22Rv1 (cell line): Measurements from ENCODE around the gene FPGS.

Source experiments
- ZFX ChIP-seq: fragments of 450-650 bp; IDR thresholded peaks from 2 replicates; pipeline ENCODE4 v1.6.1; 2017; ENCODE audit warnings: antibody characterized with exemption, borderline replicate concordance
- TF ChIP-seq, protein P1 (sequence below): fragments of 450-650 bp; IDR thresholded peaks from 2 replicates; pipeline ENCODE4 v1.5.1; 2017; ENCODE audit warnings: mild to moderate bottlenecking

DNA sequence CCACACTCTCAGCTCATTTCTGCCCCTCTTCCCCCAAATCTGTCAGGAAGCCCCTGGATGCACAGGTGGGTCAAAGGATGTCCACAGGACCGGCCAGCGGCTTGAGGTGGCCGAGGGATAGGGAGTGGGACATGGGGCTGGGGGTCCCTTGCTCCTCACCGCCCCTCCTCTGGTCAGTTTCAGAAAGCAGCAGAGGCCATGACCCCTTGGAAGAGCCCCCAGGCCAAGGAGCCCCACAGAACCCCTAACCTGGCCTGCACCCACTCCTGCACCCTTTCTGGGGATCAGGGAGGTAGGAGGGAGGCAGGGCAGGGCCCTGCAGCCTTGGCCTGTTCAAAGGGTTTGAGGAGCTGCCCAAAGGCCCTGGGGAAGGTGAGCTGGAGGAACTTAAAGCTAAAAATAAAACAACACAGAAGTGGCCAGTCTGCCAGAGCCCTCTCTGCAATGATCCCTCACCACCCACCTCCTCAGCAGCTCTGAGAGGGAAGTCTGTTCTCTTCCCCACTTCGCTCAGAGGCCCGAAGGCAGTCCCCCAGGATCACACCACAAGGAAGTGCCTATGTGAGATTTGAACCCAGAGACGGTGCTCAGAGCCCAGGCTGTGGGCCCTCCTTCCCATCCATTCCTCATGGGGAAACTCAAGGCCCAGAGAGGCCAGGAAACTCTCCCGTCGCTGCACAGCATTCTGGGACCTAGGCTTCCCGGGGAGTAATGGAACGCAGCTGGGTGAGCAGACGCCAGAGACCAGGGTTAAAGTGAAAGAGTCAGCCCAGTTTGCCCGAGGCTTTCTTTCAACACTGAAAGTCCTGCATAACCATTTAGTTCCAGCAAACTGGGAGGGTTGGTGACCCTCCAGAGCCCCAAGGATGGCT is 50.9 kb downstream of the FPGS start:
- TF ChIP-seq, protein P1, sequence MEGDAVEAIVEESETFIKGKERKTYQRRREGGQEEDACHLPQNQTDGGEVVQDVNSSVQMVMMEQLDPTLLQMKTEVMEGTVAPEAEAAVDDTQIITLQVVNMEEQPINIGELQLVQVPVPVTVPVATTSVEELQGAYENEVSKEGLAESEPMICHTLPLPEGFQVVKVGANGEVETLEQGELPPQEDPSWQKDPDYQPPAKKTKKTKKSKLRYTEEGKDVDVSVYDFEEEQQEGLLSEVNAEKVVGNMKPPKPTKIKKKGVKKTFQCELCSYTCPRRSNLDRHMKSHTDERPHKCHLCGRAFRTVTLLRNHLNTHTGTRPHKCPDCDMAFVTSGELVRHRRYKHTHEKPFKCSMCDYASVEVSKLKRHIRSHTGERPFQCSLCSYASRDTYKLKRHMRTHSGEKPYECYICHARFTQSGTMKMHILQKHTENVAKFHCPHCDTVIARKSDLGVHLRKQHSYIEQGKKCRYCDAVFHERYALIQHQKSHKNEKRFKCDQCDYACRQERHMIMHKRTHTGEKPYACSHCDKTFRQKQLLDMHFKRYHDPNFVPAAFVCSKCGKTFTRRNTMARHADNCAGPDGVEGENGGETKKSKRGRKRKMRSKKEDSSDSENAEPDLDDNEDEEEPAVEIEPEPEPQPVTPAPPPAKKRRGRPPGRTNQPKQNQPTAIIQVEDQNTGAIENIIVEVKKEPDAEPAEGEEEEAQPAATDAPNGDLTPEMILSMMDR, result no peak
- TF ChIP-seq ZFX, result no peak
